Kidney epithelial cell (primary cell): ENCODE measurements around the gene RASL11A. TPM values are rescaled to one million over a fixed set of nuclear protein-coding genes. Genes with fewer than 3 reads are reported as not detected.

Source experiments
- DNase-seq: peaks from one replicate; pipeline ENCODE4 v3.0.0-alpha.2; 2010; ENCODE audit warnings: low read depth
- H3K27me3 ChIP-seq: 2 replicates; pipeline ENCODE4 v1.6.0; 2011; ENCODE audit warnings: low read length; ENCODE audit not compliant: control insufficient read depth, insufficient read depth
- H3K36me3 ChIP-seq: 2 replicates; pipeline ENCODE4 v1.5.1; 2011; ENCODE audit warnings: low read length; ENCODE audit not compliant: control insufficient read depth, insufficient read depth
- H3K4me3 ChIP-seq: 2 replicates; pipeline ENCODE4 v1.5.1; 2011; ENCODE audit warnings: low read depth, mild to moderate bottlenecking, control low read depth, low read length
- total RNA-seq: library from RNA; depleted of rRNA; stranded (reverse); fragments of >200 nt; gene quantifications from 2 replicates; pipeline ENCODE4 v1.2.3, GENCODE V29; 2015
- TF ChIP-seq, protein P1 (sequence below): IDR thresholded peaks from 2 replicates; pipeline ENCODE4 v1.5.1; 2011; ENCODE audit warnings: mild to moderate bottlenecking, moderate library complexity, low read length, control low read depth, inconsistent platforms; ENCODE audit not compliant: insufficient read depth, poor library complexity, severe bottlenecking

Gene RASL11A
- total RNA-seq, 1 donor from 2014 or later = 1.6 TPM

DNA sequence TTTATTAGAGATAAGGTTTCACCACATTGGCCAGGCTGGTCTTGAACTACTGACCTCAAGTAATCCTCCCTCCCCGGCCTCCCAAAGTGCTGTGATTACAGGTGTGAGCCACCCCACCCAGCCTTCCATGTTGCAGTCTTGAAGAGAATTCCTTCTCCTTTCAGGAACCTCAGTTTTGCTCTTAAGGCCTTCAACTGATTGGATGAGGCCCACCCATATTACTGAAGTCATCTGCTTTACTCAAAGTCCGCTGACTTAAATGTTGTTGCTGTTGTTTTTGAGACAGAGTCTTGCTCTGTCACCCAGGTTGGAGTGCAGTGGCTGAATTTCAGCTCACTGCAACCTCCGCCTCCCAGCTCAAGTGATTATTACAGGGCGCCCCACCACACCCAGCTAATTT, 33.5 kb downstream of the RASL11A start:
- no peaks in the 10 kb centered on the region for H3K27me3 ChIP-seq
- TF ChIP-seq, protein P1, sequence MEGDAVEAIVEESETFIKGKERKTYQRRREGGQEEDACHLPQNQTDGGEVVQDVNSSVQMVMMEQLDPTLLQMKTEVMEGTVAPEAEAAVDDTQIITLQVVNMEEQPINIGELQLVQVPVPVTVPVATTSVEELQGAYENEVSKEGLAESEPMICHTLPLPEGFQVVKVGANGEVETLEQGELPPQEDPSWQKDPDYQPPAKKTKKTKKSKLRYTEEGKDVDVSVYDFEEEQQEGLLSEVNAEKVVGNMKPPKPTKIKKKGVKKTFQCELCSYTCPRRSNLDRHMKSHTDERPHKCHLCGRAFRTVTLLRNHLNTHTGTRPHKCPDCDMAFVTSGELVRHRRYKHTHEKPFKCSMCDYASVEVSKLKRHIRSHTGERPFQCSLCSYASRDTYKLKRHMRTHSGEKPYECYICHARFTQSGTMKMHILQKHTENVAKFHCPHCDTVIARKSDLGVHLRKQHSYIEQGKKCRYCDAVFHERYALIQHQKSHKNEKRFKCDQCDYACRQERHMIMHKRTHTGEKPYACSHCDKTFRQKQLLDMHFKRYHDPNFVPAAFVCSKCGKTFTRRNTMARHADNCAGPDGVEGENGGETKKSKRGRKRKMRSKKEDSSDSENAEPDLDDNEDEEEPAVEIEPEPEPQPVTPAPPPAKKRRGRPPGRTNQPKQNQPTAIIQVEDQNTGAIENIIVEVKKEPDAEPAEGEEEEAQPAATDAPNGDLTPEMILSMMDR = no peak
- no peak overlapping the region for H3K4me3 ChIP-seq
- no peak for DNase-seq
- H3K36me3 ChIP-seq = no peaks in the 10 kb centered on the region

DNA sequence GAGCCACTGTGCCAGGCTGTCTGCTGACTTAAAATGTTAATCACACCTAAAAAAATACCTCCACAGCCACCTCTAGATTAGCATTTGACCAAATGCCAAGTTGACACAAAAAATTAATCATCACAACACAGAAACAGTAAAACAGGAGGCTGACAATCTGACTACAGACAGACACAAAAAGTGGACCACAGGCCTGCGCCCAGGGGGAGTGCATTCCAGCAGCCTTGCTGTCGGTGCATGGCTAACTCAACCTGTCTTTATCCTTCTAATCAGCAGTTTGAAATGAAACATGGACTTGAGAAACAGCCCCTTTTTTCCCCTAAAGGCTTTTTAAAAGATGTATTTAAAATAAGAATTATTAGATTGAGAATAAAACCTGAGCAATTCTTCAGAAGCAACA, 34.0 kb downstream of the RASL11A start:
- Histone ChIP-seq H3K27me3 (no peaks in the 10 kb centered on the region), H3K4me3 (no peak overlapping the region), H3K36me3 (no peaks in the 10 kb centered on the region)
- no peak for DNase-seq
- TF ChIP-seq, protein P1 = no peak

DNA sequence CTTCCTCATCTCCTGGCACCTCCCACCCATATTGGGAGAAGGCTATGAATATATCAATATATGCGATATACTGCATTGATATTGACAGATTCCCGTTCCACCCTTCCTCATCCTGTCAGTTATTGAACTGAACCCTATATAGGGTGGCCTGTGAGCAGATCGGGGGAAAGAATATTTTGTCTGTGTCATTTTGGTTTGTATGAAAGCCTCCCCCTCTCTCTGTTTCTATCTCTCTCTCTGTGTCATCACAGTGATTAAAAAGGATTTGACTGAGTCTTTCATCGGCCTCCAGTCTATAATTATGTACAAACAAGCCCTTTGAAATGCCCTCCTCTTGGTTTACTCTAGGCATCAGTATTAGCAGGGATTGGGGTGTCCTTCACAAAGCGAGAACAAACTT, 35.7 kb downstream of the RASL11A start:
- TF ChIP-seq, protein P1 = no peak
- H3K36me3 ChIP-seq = no peaks in the 10 kb centered on the region
- no peak for DNase-seq
- no peak overlapping the region for H3K4me3 ChIP-seq
- no peaks in the 10 kb centered on the region for H3K27me3 ChIP-seq

DNA sequence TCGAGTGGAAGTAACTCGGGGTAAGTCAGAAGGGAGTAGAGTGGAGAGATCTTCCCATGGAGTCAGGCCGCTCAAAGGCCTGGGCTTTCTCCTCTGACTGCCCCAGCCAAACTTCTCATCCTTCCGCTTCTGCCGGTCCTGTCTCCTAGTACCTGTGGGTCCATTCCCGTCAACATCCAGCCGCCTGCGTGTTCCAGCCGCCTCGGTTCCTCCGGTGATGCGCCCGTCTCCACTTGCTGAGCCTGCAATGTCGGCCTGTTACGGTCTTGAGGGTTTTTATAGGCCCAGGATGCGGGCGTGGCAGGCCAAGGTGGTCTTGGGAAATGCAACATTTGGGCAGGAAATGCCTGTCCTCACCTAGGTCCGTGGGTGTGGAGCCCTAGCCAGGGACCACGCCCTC, 38.3 kb downstream of the RASL11A start:
- H3K27me3 ChIP-seq = no peaks in the 10 kb centered on the region
- TF ChIP-seq, protein P1 = no peak
- DNase-seq = no peak
- no peak overlapping the region for H3K4me3 ChIP-seq
- no peaks in the 10 kb centered on the region for H3K36me3 ChIP-seq

DNA sequence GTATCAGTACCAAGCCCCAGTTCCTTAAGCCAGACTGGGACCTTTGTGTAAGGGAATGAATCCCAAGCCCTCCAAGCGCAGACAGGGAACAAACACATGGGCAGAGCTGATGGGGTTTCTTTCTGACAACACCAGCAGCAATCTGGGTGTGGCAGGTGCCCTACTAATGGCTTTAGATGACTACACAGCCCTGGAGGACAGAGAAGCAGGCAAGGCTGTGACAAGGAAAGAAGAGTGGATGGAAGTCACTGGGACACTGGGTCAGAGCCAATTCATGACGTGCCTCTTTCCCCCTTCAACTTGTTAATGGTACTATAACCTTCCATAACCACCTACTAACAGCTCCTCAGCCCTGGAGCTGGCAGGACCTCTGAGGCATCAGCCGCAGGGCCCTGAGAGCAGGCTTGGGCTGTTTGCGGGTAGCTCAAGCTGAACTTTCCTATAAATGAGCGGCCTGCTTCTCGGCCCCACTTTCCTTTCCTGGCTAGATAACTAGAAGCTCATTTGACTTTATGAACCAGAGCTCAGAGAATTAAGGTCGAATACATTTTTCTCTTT, 38.9 kb downstream of the RASL11A start:
- TF ChIP-seq, protein P1 = no peak
- H3K27me3 ChIP-seq = no peaks in the 10 kb centered on the region
- H3K4me3 ChIP-seq = no peak overlapping the region

DNA sequence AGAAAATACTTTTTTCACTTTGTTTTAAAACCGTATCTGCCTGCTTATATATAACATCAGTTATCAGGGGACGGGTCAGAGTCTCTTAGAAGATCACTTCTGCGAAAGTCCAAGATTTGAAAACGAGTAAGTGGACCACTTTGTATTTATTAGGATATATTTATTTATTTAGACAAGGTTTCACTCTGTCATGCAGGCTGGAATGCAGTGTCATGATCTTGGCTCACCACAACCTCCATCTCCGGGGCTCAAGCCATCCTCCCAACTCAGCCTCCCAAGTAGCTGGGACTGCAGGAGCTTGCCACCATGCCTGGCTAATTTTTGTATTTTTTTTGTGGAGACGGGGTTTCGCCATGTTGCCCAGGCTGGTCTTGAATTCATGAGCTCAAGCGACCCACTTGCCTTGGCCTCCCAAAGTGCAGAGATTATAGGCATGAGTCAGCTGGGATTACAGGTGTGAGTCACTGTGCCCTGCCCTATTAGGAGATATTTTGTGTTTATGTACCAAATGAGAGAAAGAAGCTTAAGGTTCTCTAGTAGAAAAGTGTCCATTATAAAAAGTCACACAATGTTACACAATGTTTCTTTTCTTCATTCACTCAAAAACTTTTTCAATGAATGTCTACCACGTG, 39.5 kb downstream of the RASL11A start:
- Histone ChIP-seq H3K36me3 (no peaks in the 10 kb centered on the region), H3K27me3 (no peaks in the 10 kb centered on the region), H3K4me3 (no peak overlapping the region)
- DNase-seq = no peak
- TF ChIP-seq, protein P1 = no peak

More for the DNA sequence above, 38.9 kb downstream of the RASL11A start:
- no peaks in the 10 kb centered on the region for H3K36me3 ChIP-seq
- no peak for DNase-seq
